Activated T-helper 1 cell treated with anti-CD3 and anti-CD28 coated beads, Interleukin-12 subunit alpha, Interleukin-12 subunit beta, Interleukin-2, Interleukin-4 antibody, amounts not matched to agents 30 ng/mL and 10 ng/mL and 1 ng/mL, durations not matched to agents 14 hours and 24 hours and 36 hours (primary cell): ENCODE measurements around the gene FOXF1. TPM values are rescaled to one million over a fixed set of nuclear protein-coding genes. Genes with fewer than 3 reads are reported as not detected.

Experiments
- DNase-seq: peaks from one replicate; pipeline ENCODE4 v3.0.0; 2021; ENCODE audit warnings: low spot score
- H3K27ac Mint-ChIP-seq: one replicate; pipeline ENCODE4 v1.8.0; 2021; ENCODE audit warnings: mild to moderate bottlenecking, mixed read lengths
- H3K27me3 Mint-ChIP-seq: one replicate; pipeline ENCODE4 v1.8.0; 2022; ENCODE audit warnings: mild to moderate bottlenecking, moderate library complexity, mixed read lengths; ENCODE audit not compliant: insufficient read depth
- H3K36me3 Mint-ChIP-seq: one replicate; pipeline ENCODE4 v1.8.0; 2021; ENCODE audit warnings: low read depth, mixed read lengths
- H3K4me1 Mint-ChIP-seq: one replicate; pipeline ENCODE4 v1.8.0; 2021; ENCODE audit warnings: low read depth, mixed read lengths
- H3K4me3 Mint-ChIP-seq: one replicate; pipeline ENCODE4 v1.8.0; 2021; ENCODE audit warnings: mild to moderate bottlenecking, moderate library complexity, mixed read lengths
- H3K9me3 Mint-ChIP-seq: one replicate; pipeline ENCODE4 v1.8.0; 2021; ENCODE audit warnings: mixed read lengths
- intact Hi-C: fragments of 100-400 bp; cut with micrococcal nuclease; formaldehyde crosslinking; loops from one replicate; pipeline ENCODE4 v1.15.1; 2024
- total RNA-seq: library from RNA; stranded (reverse); gene quantifications from 2 replicates; pipeline ENCODE4 v1.2.3, GENCODE V29; 2022

Gene FOXF1
- not detected in 2 replicates for total RNA-seq

- peaks cover 3% of the 10 kb centered on the region for H3K36me3 Mint-ChIP-seq
- peaks cover 59% of the 10 kb centered on the region for H3K27me3 Mint-ChIP-seq
- H3K27ac Mint-ChIP-seq, result peak within 1 kb of the TSS; percentile 58
- peak within 1 kb of the TSS; percentile 49 for H3K4me3 Mint-ChIP-seq
- H3K4me1 Mint-ChIP-seq, result peaks cover 28% of the 10 kb centered on the region
- no peaks in the 10 kb centered on the region for H3K9me3 Mint-ChIP-seq
- DNase-seq, result no peak
- intact Hi-C loops, result no loop called here
Observed at GRCh38 chr16:86510465-86511261, at the start of gene FOXF1. Gene FOXF1, plus strand, starts transcription at chr16:86510527. Its CDS starts 43 bp downstream, at chr16:86510570.

- peaks cover 18% of the 10 kb centered on the region for H3K9me3 Mint-ChIP-seq
- H3K4me3 Mint-ChIP-seq, result no peak overlapping the region
- no peak for DNase-seq
- no peaks in the 10 kb centered on the region for H3K36me3 Mint-ChIP-seq
- no peak overlapping the region for H3K27ac Mint-ChIP-seq
- H3K27me3 Mint-ChIP-seq, result peaks cover 2% of the 10 kb centered on the region
- intact Hi-C loops, result no loop called here
- no peaks in the 10 kb centered on the region for H3K4me1 Mint-ChIP-seq
Observed at GRCh38 chr16:86461037-86461436, 49.3 kb upstream of the FOXF1 start.

GRCh38 chr16:86462334-86463084, 47.8 kb upstream of the FOXF1 start:
- DNase-seq, result no peak
- Mint-ChIP-seq H3K27me3 (no peaks in the 10 kb centered on the region), H3K36me3 (no peaks in the 10 kb centered on the region), H3K27ac (no peak overlapping the region), H3K4me1 (no peaks in the 10 kb centered on the region), H3K9me3 (peaks cover 18% of the 10 kb centered on the region), H3K4me3 (no peak overlapping the region)
- intact Hi-C loops, result no loop called here

GRCh38 chr16:86464044-86464443, 46.3 kb upstream of the FOXF1 start:
- Mint-ChIP-seq H3K4me1 (no peaks in the 10 kb centered on the region), H3K36me3 (no peaks in the 10 kb centered on the region), H3K27ac (no peak overlapping the region), H3K27me3 (no peaks in the 10 kb centered on the region), H3K4me3 (no peak overlapping the region), H3K9me3 (peaks cover 18% of the 10 kb centered on the region)
- no peak for DNase-seq
- intact Hi-C loops, result no loop called here

GRCh38 chr16:86465434-86465833, 44.9 kb upstream of the FOXF1 start:
- no peaks in the 10 kb centered on the region for H3K27me3 Mint-ChIP-seq
- H3K27ac Mint-ChIP-seq, result no peak overlapping the region
- H3K4me3 Mint-ChIP-seq, result no peak overlapping the region
- no peaks in the 10 kb centered on the region for H3K36me3 Mint-ChIP-seq
- DNase-seq, result no peak
- H3K9me3 Mint-ChIP-seq, result peaks cover 18% of the 10 kb centered on the region
- no peaks in the 10 kb centered on the region for H3K4me1 Mint-ChIP-seq
- intact Hi-C loops, result no loop called here

GRCh38 chr16:86466696-86467406, 43.5 kb upstream of the FOXF1 start:
- no peak overlapping the region for H3K4me3 Mint-ChIP-seq
- DNase-seq, result no peak
- no peaks in the 10 kb centered on the region for H3K4me1 Mint-ChIP-seq
- peaks cover 9% of the 10 kb centered on the region for H3K9me3 Mint-ChIP-seq
- H3K27ac Mint-ChIP-seq, result peak overlapping the region; percentile 63
- no peaks in the 10 kb centered on the region for H3K36me3 Mint-ChIP-seq
- H3K27me3 Mint-ChIP-seq, result no peaks in the 10 kb centered on the region
- intact Hi-C loops, result no loop called here

GRCh38 chr16:86467490-86467889, 42.8 kb upstream of the FOXF1 start:
- no peak overlapping the region for H3K27ac Mint-ChIP-seq

GRCh38 chr16:86470964-86471363, 39.4 kb upstream of the FOXF1 start:
- Mint-ChIP-seq H3K4me3 (no peak overlapping the region), H3K27ac (no peak overlapping the region), H3K9me3 (no peaks in the 10 kb centered on the region), H3K36me3 (no peaks in the 10 kb centered on the region), H3K4me1 (no peaks in the 10 kb centered on the region), H3K27me3 (peaks cover 2% of the 10 kb centered on the region)
- intact Hi-C loops, result no loop called here
- no peak for DNase-seq

More at GRCh38 chr16:86467490-86467889, 42.8 kb upstream of the FOXF1 start:
- intact Hi-C loops, result no loop called here
- DNase-seq, result no peak
- Mint-ChIP-seq H3K4me1 (no peaks in the 10 kb centered on the region), H3K4me3 (no peak overlapping the region), H3K9me3 (peaks cover 9% of the 10 kb centered on the region), H3K36me3 (no peaks in the 10 kb centered on the region), H3K27me3 (no peaks in the 10 kb centered on the region)

GRCh38 chr16:86471896-86472295, 38.4 kb upstream of the FOXF1 start:
- Mint-ChIP-seq H3K27ac (no peak overlapping the region), H3K9me3 (no peaks in the 10 kb centered on the region), H3K27me3 (peaks cover 2% of the 10 kb centered on the region), H3K36me3 (no peaks in the 10 kb centered on the region), H3K4me3 (no peak overlapping the region), H3K4me1 (no peaks in the 10 kb centered on the region)
- no peak for DNase-seq
- intact Hi-C loops, result no loop called here

GRCh38 chr16:86472366-86472765, 38.0 kb upstream of the FOXF1 start:
- H3K9me3 Mint-ChIP-seq, result no peaks in the 10 kb centered on the region
- H3K27me3 Mint-ChIP-seq, result peaks cover 5% of the 10 kb centered on the region
- H3K36me3 Mint-ChIP-seq, result no peaks in the 10 kb centered on the region
- no peak for DNase-seq
- intact Hi-C loops, result no loop called here
- H3K4me3 Mint-ChIP-seq, result no peak overlapping the region
- H3K27ac Mint-ChIP-seq, result no peak overlapping the region
- no peaks in the 10 kb centered on the region for H3K4me1 Mint-ChIP-seq

- Mint-ChIP-seq H3K9me3 (no peaks in the 10 kb centered on the region), H3K4me3 (no peak overlapping the region), H3K27me3 (peaks cover 9% of the 10 kb centered on the region), H3K36me3 (no peaks in the 10 kb centered on the region), H3K4me1 (no peaks in the 10 kb centered on the region), H3K27ac (no peak overlapping the region)
- intact Hi-C loops, result no loop called here
- DNase-seq, result no peak
Observed at GRCh38 chr16:86476956-86477534, 33.3 kb upstream of the FOXF1 start.

GRCh38 chr16:86477642-86478041, 32.7 kb upstream of the FOXF1 start:
- Mint-ChIP-seq H3K36me3 (no peaks in the 10 kb centered on the region), H3K9me3 (no peaks in the 10 kb centered on the region), H3K4me1 (no peaks in the 10 kb centered on the region)

More at GRCh38 chr16:86477642-86478041, 32.7 kb upstream of the FOXF1 start:
- no peak for DNase-seq
- Mint-ChIP-seq H3K27me3 (peaks cover 9% of the 10 kb centered on the region), H3K4me3 (no peak overlapping the region), H3K27ac (no peak overlapping the region)
- intact Hi-C loops, result no loop called here
